ENCODE data around the gene FGFR1OP2. TPM values are rescaled to one million over a fixed set of nuclear protein-coding genes. Genes with fewer than 3 reads are reported as not detected.

The FGFR1OP2 gene
- total and polyA plus RNA-seq, 12 donors = 43.5 to 154 (median 71.2) TPM

GRCh38 chr12:27003421-27004381 lies 65.4 kb downstream of the FGFR1OP2 start:
- Histone ChIP-seq H3K36me3 (replicated peaks in 1 of 2) (peaks cover 0 to 5% of the 10 kb centered on the region in 2 donors), H3K4me1 (replicated peaks in 1 of 2) (peaks cover 0 to 4% of the 10 kb centered on the region in 2 donors), H3K9me3 (replicated peaks in 1 of 3) (no peaks in the 10 kb centered on the region), H3K4me3 (no peak overlapping the region), H3K27me3 (no peaks in the 10 kb centered on the region), H3K27ac (no peak overlapping the region)
- DNase-seq = no peak
- WGBS, 4 donors = 89 to 97% (median 92%) methylated on average over 6 of the region's 6 CpGs
- TF ChIP-seq CTCF (IDR thresholded peaks at IDR 0.05) = no peak
- TF ChIP-seq POLR2A (IDR thresholded peaks at IDR 0.05) = no peak
- intact Hi-C loops (cut with DNase I) = no loop called here

GRCh38 chr12:27005495-27005894 lies 67.2 kb downstream of the FGFR1OP2 start:
- WGBS, 4 donors = 90 to 95% (median 92%) methylated on average over 2 of the region's 2 CpGs
- TF ChIP-seq POLR2A (IDR thresholded peaks at IDR 0.05) = no peak
- TF ChIP-seq CTCF (IDR thresholded peaks at IDR 0.05) = no peak
- peaks cover 4 to 10% of the 10 kb centered on the region in 2 donors for H3K4me1 ChIP-seq (replicated peaks in 1 of 2)
- H3K9me3 ChIP-seq (replicated peaks in 1 of 3) = no peaks in the 10 kb centered on the region
- no peak overlapping the region for H3K4me3 ChIP-seq
- H3K36me3 ChIP-seq (replicated peaks in 1 of 2) = no peaks in the 10 kb centered on the region
- intact Hi-C loops (cut with DNase I) = no loop called here
- H3K27me3 ChIP-seq = no peaks in the 10 kb centered on the region
- DNase-seq = no peak
- H3K27ac ChIP-seq = no peak overlapping the region

GRCh38 chr12:27006797-27007467 lies 68.7 kb downstream of the FGFR1OP2 start:
- 47 to 70% (median 64%) methylated on average over 2 of the region's 2 CpGs for WGBS, 4 donors
- Histone ChIP-seq H3K27ac (no peak overlapping the region), H3K36me3 (replicated peaks in 1 of 2) (no peaks in the 10 kb centered on the region), H3K4me3 (no peak overlapping the region), H3K9me3 (replicated peaks in 1 of 3) (no peaks in the 10 kb centered on the region), H3K4me1 (replicated peaks in 1 of 2) (peaks cover 11 to 24% of the 10 kb centered on the region in 2 donors), H3K27me3 (no peaks in the 10 kb centered on the region)
- intact Hi-C loops (cut with DNase I) = no loop called here
- TF ChIP-seq POLR2A (IDR thresholded peaks at IDR 0.05) = no peak
- TF ChIP-seq CTCF (IDR thresholded peaks at IDR 0.05) = no peak
- DNase-seq = no peak

- no peak for DNase-seq
Observed at GRCh38 chr12:27008081-27008480, 69.8 kb downstream of the FGFR1OP2 start.

More at GRCh38 chr12:27008081-27008480, 69.8 kb downstream of the FGFR1OP2 start:
- TF ChIP-seq POLR2A (IDR thresholded peaks at IDR 0.05) (no peak), CTCF (IDR thresholded peaks at IDR 0.05) (no peak)
- Histone ChIP-seq H3K4me3 (no peak overlapping the region), H3K36me3 (replicated peaks in 1 of 2) (no peaks in the 10 kb centered on the region), H3K4me1 (replicated peaks in 1 of 2) (peaks cover 21 to 36% of the 10 kb centered on the region in 2 donors), H3K9me3 (replicated peaks in 1 of 3) (no peaks in the 10 kb centered on the region), H3K27me3 (no peaks in the 10 kb centered on the region), H3K27ac (no peak overlapping the region)
- 88 to 91% (median 89%) methylated on average over 5 of the region's 5 CpGs for WGBS, 4 donors
- intact Hi-C loops (cut with DNase I) = no loop called here

Data from adrenal gland (tissue), 12 donors.